ENCODE results near the gene SCAI. TPM values are rescaled to one million over a fixed set of nuclear protein-coding genes. Genes with fewer than 3 reads are reported as not detected.

SCAI gene
- total RNA-seq, 1 experiment from 2014 or later: 4.7 TPM

DNA sequence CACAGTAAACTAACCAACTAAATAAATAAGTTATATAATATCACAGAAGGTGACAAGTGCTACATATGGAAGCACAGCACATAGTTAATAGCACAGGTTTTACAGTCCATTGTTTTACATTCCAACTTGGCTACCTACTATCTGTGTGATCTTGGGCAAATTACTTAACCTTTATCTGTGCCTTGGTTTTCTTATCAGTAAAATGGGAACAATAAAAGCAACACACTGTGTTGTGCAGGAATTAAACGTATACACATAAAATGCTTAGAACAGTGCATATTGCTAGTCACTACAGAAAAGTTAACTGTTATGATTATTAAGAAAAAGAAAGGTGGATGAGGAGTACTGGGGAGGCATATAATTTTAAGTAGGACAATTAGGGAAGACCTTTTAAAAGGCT is 159.6 kb downstream of the SCAI start:
- intact Hi-C loops (cut with micrococcal nuclease; ENCODE audit: unreplicated experiment): no loop called here
- no peaks in the 10 kb centered on the region for H3K36me3 ChIP-seq (ENCODE audit: control insufficient read depth, insufficient read depth, low read length)
- DNase-seq (ENCODE audit: low read depth, low spot score) (no peak), ATAC-seq (no peak)
- no peak for TF ChIP-seq POLR2AphosphoS5 (IDR thresholded peaks at IDR 0.05; ENCODE audit: low read depth, low read length)
- TF ChIP-seq TCF7L2 (IDR thresholded peaks at IDR 0.05; ENCODE audit: low read depth, low read length): no peak
- no peak for TF ChIP-seq SIN3A (IDR thresholded peaks at IDR 0.05; ENCODE audit: borderline replicate concordance, insufficient read depth, low read depth, low read length)
- TF ChIP-seq, protein P1, sequence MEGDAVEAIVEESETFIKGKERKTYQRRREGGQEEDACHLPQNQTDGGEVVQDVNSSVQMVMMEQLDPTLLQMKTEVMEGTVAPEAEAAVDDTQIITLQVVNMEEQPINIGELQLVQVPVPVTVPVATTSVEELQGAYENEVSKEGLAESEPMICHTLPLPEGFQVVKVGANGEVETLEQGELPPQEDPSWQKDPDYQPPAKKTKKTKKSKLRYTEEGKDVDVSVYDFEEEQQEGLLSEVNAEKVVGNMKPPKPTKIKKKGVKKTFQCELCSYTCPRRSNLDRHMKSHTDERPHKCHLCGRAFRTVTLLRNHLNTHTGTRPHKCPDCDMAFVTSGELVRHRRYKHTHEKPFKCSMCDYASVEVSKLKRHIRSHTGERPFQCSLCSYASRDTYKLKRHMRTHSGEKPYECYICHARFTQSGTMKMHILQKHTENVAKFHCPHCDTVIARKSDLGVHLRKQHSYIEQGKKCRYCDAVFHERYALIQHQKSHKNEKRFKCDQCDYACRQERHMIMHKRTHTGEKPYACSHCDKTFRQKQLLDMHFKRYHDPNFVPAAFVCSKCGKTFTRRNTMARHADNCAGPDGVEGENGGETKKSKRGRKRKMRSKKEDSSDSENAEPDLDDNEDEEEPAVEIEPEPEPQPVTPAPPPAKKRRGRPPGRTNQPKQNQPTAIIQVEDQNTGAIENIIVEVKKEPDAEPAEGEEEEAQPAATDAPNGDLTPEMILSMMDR (IDR thresholded peaks at IDR 0.05): no peak
- TF ChIP-seq, protein P2, sequence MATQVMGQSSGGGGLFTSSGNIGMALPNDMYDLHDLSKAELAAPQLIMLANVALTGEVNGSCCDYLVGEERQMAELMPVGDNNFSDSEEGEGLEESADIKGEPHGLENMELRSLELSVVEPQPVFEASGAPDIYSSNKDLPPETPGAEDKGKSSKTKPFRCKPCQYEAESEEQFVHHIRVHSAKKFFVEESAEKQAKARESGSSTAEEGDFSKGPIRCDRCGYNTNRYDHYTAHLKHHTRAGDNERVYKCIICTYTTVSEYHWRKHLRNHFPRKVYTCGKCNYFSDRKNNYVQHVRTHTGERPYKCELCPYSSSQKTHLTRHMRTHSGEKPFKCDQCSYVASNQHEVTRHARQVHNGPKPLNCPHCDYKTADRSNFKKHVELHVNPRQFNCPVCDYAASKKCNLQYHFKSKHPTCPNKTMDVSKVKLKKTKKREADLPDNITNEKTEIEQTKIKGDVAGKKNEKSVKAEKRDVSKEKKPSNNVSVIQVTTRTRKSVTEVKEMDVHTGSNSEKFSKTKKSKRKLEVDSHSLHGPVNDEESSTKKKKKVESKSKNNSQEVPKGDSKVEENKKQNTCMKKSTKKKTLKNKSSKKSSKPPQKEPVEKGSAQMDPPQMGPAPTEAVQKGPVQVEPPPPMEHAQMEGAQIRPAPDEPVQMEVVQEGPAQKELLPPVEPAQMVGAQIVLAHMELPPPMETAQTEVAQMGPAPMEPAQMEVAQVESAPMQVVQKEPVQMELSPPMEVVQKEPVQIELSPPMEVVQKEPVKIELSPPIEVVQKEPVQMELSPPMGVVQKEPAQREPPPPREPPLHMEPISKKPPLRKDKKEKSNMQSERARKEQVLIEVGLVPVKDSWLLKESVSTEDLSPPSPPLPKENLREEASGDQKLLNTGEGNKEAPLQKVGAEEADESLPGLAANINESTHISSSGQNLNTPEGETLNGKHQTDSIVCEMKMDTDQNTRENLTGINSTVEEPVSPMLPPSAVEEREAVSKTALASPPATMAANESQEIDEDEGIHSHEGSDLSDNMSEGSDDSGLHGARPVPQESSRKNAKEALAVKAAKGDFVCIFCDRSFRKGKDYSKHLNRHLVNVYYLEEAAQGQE (IDR thresholded peaks at IDR 0.05; ENCODE audit: insufficient read depth in 1 of 2, low read depth in 2 of 2, low read length in 1 of 2): no peak
- no peaks in the 10 kb centered on the region for H3K27me3 ChIP-seq (ENCODE audit: control insufficient read depth, insufficient read depth, low read length)
- in situ Hi-C loops (cut with HindIII; ENCODE audit: low pct_unique_long_range_greater_than_20kb, low sequenced_read_pairs): no loop called here
- H3K4me3 ChIP-seq (ENCODE audit: low read depth in 2 of 2, low read length in 2 of 2): no peak overlapping the region
- ChIA-PET CTCF (no interaction called here), POLR2A (no interaction called here)
- BruUV-seq (replicated peaks): no TSS peak
- H3K4me1 ChIP-seq (ENCODE audit: control insufficient read depth, insufficient read depth, low read length): no peaks in the 10 kb centered on the region
- no peaks in the 10 kb centered on the region for H3K9me3 ChIP-seq (ENCODE audit: control insufficient read depth, insufficient read depth, low read depth, low read length)
- no peak overlapping the region for H3K27ac ChIP-seq (ENCODE audit: low read length)

DNA sequence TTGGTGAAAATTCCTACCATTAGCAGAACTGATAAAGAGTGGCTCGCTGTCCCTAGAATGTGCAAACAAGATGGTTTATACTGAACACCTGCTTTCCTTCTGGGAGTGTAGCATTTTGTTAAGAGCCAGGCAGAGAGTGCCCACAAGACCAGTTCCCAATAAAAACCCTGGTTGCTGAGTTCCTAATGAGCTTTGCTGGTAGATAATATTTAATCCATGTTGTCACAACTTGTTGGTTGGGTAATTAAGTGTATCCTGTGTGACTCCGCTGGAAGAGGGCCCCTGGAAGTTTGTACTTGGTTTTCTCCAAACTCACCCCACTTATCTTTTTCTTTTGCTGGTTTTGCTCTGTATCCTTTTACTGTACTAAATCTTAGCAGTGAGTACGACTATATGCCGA is 162.9 kb downstream of the SCAI start:
- no peak for ATAC-seq
- H3K27ac ChIP-seq (ENCODE audit: low read length): no peak overlapping the region
- intact Hi-C loops (cut with micrococcal nuclease; ENCODE audit: unreplicated experiment): no loop called here
- H3K4me3 ChIP-seq (ENCODE audit: low read depth in 2 of 2, low read length in 2 of 2): no peak overlapping the region
- POLR2A ChIA-PET: no interaction called here
- CTCF ChIA-PET: no interaction called here
- TF ChIP-seq, protein P2 (IDR thresholded peaks at IDR 0.05; ENCODE audit: insufficient read depth in 1 of 2, low read depth in 2 of 2, low read length in 1 of 2): no peak
- no peak for TF ChIP-seq TCF7L2 (IDR thresholded peaks at IDR 0.05; ENCODE audit: low read depth, low read length)
- no peak for DNase-seq (ENCODE audit: low read depth, low spot score)
- no TSS peak for BruUV-seq (replicated peaks)
- no peaks in the 10 kb centered on the region for H3K4me1 ChIP-seq (ENCODE audit: control insufficient read depth, insufficient read depth, low read length)
- H3K9me3 ChIP-seq (ENCODE audit: control insufficient read depth, insufficient read depth, low read depth, low read length): no peaks in the 10 kb centered on the region
- in situ Hi-C loops (cut with HindIII; ENCODE audit: low pct_unique_long_range_greater_than_20kb, low sequenced_read_pairs): no loop called here
- no peaks in the 10 kb centered on the region for H3K36me3 ChIP-seq (ENCODE audit: control insufficient read depth, insufficient read depth, low read length)
- no peaks in the 10 kb centered on the region for H3K27me3 ChIP-seq (ENCODE audit: control insufficient read depth, insufficient read depth, low read length)

Data from Panc1 (cell line).